Esophagus muscularis mucosa (tissue), 4 donors: ENCODE measurements around the gene SDC1.

Experiments used
- CTCF ChIP-seq, 3 experiments: fragments of 200-600 bp in 2 of 3; fragments of 450-650 bp in 1 of 3; sonication (generic) in 2 of 3; IDR thresholded peaks; one replicate each; pipeline ENCODE4 v1.5.1; 2017 to 2019; ENCODE audit warnings: antibody characterized with exemption in 3 of 3, mild to moderate bottlenecking in 2 of 3, moderate library complexity in 1 of 3
- EP300 ChIP-seq: sonication (generic); formaldehyde crosslinking; IDR thresholded peaks from one replicate; pipeline ENCODE4 v1.6.1; 2017; ENCODE audit warnings: antibody characterized with exemption
- POLR2A ChIP-seq: fragments of 450-650 bp; IDR thresholded peaks from one replicate; pipeline ENCODE4 v1.6.1; 2017; ENCODE audit warnings: antibody characterized with exemption, moderate library complexity, mild to moderate bottlenecking, low read depth
- POLR2AphosphoS5 ChIP-seq, 2 donors: sonication (generic); formaldehyde crosslinking; IDR thresholded peaks; one replicate each; pipeline ENCODE4 v1.6.1; 2017; ENCODE audit warnings: antibody characterized with exemption in 2 of 2

DNA sequence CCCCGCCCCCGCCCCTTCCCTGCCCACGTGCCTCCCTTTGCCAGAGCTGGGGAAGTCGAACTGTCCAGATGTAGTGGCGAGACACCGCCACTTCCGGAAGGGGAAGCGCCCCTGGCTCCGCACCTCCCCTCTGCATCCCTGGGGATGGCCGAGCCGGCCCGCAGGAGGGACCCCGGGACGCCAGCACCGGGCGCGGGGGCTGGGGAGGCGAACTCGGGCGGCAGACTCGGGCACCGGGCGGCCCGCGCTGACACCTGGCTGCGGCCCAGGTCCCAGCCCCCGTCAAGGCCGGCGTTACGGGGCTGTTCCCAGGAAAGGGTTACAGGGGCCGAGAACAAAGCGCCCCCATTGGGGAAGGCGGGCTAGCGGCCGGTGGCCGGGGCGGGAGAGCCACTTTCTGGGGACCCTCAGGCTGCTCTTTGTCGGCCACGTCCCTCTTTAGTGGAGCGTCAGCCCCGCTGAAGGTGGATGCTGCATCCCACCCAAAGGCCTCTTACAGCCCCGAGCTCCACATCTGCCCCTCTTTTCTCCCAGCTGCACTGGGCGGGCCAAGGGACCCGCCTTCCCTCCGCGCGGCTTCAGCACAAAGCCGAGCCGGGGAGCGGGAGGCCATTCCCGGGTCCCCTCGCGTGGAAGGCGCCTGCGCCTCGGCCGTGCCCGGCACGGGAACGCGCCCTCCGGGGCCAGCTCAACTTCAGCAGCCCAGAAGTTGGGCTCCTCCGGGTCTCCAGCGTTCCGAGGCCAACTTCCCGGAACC is 1.3 kb downstream of the SDC1 start:
- TF ChIP-seq CTCF (IDR thresholded peaks at IDR 0.05) = no peak
- no peak for TF ChIP-seq POLR2AphosphoS5 (IDR thresholded peaks at IDR 0.05)
- TF ChIP-seq POLR2A = no peak
- no peak for TF ChIP-seq EP300
